H1 (cell line): ENCODE data around the gene ZMIZ1. TPM values are rescaled to one million over a fixed set of nuclear protein-coding genes. Genes with fewer than 3 reads are reported as not detected.

Experiments
- CTCF ChIA-PET: fragments of 300-600 bp; sonication (Branson Sonifier 250); formaldehyde crosslinking; loops from one replicate; lab custom pipeline; 2021; ENCODE audit not compliant: partially characterized antibody; lab: Charles Lee
- POLR2A ChIA-PET: fragments of 300-600 bp; sonication (Branson Sonifier 250); formaldehyde crosslinking; loops from one replicate; lab custom pipeline; 2021; ENCODE audit warnings: inconsistent platforms; ENCODE audit not compliant: partially characterized antibody; lab: Charles Lee
- DNase-seq, 2 experiments: peaks; one replicate each; pipeline versions ENCODE4 v3.0.0 to v3.0.0-alpha.2; 2010 to 2022; ENCODE audit warnings: low spot score in 2 of 2, low read depth in 1 of 2, mixed read lengths in 1 of 2
- FAIRE-seq: peaks from 2 replicates; lab custom pipeline; 2011; peaks lifted over from hg19 to GRCh38; lab: Jason Lieb, UNC
- H2AFZ ChIP-seq: 2 replicates; pipeline ENCODE4 v1.8.1; 2012; ENCODE audit warnings: low read length, inconsistent platforms
- H2AK5ac ChIP-seq: 2 replicates; pipeline ENCODE4 v1.6.1; 2013; ENCODE audit warnings: low read depth, low read length
- H2BK120ac ChIP-seq: replicated peaks from 2 replicates; pipeline ENCODE3; 2013; ENCODE audit warnings: low read depth, low read length, inconsistent platforms
- H2BK12ac ChIP-seq: 2 replicates; pipeline ENCODE4 v1.6.1; 2013; ENCODE audit warnings: low read depth, low read length
- H2BK15ac ChIP-seq: 2 replicates; pipeline ENCODE4 v1.6.1; 2013; ENCODE audit warnings: low read length
- H2BK20ac ChIP-seq: 2 replicates; pipeline ENCODE4 v1.6.1; 2013; ENCODE audit warnings: low read length
- H2BK5ac ChIP-seq: 2 replicates; pipeline ENCODE4 v1.6.1; 2013; ENCODE audit warnings: low read depth, low read length
- H3K14ac ChIP-seq: 2 replicates; pipeline ENCODE4 v1.6.1; 2013; ENCODE audit warnings: inconsistent platforms; ENCODE audit not compliant: insufficient read length
- H3K18ac ChIP-seq: 2 replicates; pipeline ENCODE4 v1.6.1; 2013; ENCODE audit warnings: low read length; ENCODE audit errors: extremely low read depth
- H3K23ac ChIP-seq: 2 replicates; pipeline ENCODE4 v1.6.1; 2013; ENCODE audit warnings: inconsistent platforms; ENCODE audit not compliant: insufficient read length
- H3K23me2 ChIP-seq: 2 replicates; pipeline ENCODE4 v1.6.1; 2013; ENCODE audit warnings: low read depth, low read length
- H3K27ac ChIP-seq: 2 replicates; pipeline ENCODE4 v1.6.1; 2011; ENCODE audit warnings: low read depth, low read length, inconsistent platforms
- H3K27me3 ChIP-seq, 4 experiments: replicated peaks in 1 of 4; 1 replicate in 1 of 4; 2 replicates in 3 of 4; pipeline versions ENCODE4 v1.6.1 to v1.8.1; 2011 to 2013; ENCODE audit warnings: low read length in 3 of 4, mild to moderate bottlenecking in 3 of 4, inconsistent platforms in 2 of 4, mixed read lengths in 2 of 4, moderate library complexity in 1 of 4; ENCODE audit not compliant: control insufficient read depth in 3 of 4, insufficient read depth in 3 of 4; ENCODE audit errors: extremely low read depth in 1 of 4
- H3K36me3 ChIP-seq, 4 experiments: 2 replicates each; pipeline versions ENCODE4 v1.6.1 to v1.8.1; 2011 to 2013; ENCODE audit warnings: mild to moderate bottlenecking in 4 of 4, low read length in 3 of 4, moderate library complexity in 2 of 4, control low read depth in 1 of 4, inconsistent platforms in 1 of 4; ENCODE audit not compliant: insufficient read depth in 4 of 4, control insufficient read depth in 2 of 4
- H3K4ac ChIP-seq: replicated peaks from 2 replicates; pipeline ENCODE3; 2013; ENCODE audit warnings: low read length, low read depth, mixed read lengths, inconsistent platforms; ENCODE audit not compliant: insufficient read length
- H3K4me1 ChIP-seq, 4 experiments: replicated peaks in 1 of 4; 1 replicate in 1 of 4; 2 replicates in 3 of 4; pipeline versions ENCODE4 v1.6.1 to v1.8.1; 2011 to 2013; ENCODE audit warnings: low read length in 3 of 4, inconsistent platforms in 2 of 4, mixed read lengths in 1 of 4; ENCODE audit not compliant: insufficient read depth in 4 of 4, control insufficient read depth in 3 of 4
- H3K4me2 ChIP-seq, 2 experiments: 2 replicates each; pipeline versions ENCODE4 v1.6.1 to v1.8.1; 2011 to 2013; ENCODE audit warnings: low read depth in 2 of 2, low read length in 2 of 2, control low read depth in 1 of 2, inconsistent platforms in 1 of 2, mild to moderate bottlenecking in 1 of 2; ENCODE audit not compliant: insufficient read depth in 1 of 2
- H3K4me3 ChIP-seq, 4 experiments: fragments of 200-600, 300-600 bp in 1 of 4; sonication (generic), shearing (Covaris generic), sonication (Bioruptor Twin) in 1 of 4; 2 replicates each; pipeline versions ENCODE4 v1.5.1 to v1.8.1; 2011 to 2016; ENCODE audit warnings: low read length in 4 of 4, low read depth in 3 of 4, control low read depth in 2 of 4, inconsistent platforms in 2 of 4, mild to moderate bottlenecking in 2 of 4, mixed read lengths in 1 of 4, moderate library complexity in 1 of 4; ENCODE audit not compliant: insufficient read depth in 2 of 4; ENCODE audit errors: extremely low read depth in 1 of 4
- H3K56ac ChIP-seq: replicated peaks from 2 replicates; pipeline ENCODE3; 2013; ENCODE audit warnings: low read depth, mild to moderate bottlenecking, mixed read lengths, low read length, inconsistent platforms; ENCODE audit not compliant: insufficient read length
- H3K79me1 ChIP-seq: 2 replicates; pipeline ENCODE4 v1.6.1; 2013; ENCODE audit warnings: low read depth, low read length, control low read depth
- H3K79me2 ChIP-seq, 2 experiments: 2 replicates each; pipeline versions ENCODE4 v1.6.1 to v1.8.1; 2012 to 2013; ENCODE audit warnings: low read length in 2 of 2, mild to moderate bottlenecking in 2 of 2, inconsistent platforms in 1 of 2; ENCODE audit not compliant: insufficient read depth in 2 of 2, control insufficient read depth in 1 of 2
- H3K9ac ChIP-seq, 4 experiments: replicated peaks in 1 of 4; 1 replicate in 1 of 4; 2 replicates in 3 of 4; pipeline versions ENCODE4 v1.6.1 to v1.8.1; 2011 to 2013; ENCODE audit warnings: low read depth in 3 of 4, low read length in 3 of 4, control low read depth in 2 of 4, mild to moderate bottlenecking in 2 of 4, moderate library complexity in 2 of 4, inconsistent platforms in 1 of 4; ENCODE audit errors: extremely low read depth in 1 of 4
- H3K9me3 ChIP-seq, 2 experiments: 2 replicates each; pipeline versions ENCODE4 v1.6.1 to v1.8.1; 2012 to 2013; ENCODE audit warnings: mild to moderate bottlenecking in 2 of 2, moderate library complexity in 2 of 2, control low read depth in 1 of 2, inconsistent platforms in 1 of 2, low read depth in 1 of 2, low read length in 1 of 2, mixed read lengths in 1 of 2; ENCODE audit not compliant: insufficient read depth in 2 of 2
- H4K20me1 ChIP-seq, 2 experiments: replicated peaks in 1 of 2; 2 replicates each; pipeline versions ENCODE3 to v1.8.1; 2011 to 2013; ENCODE audit warnings: inconsistent platforms in 2 of 2, low read length in 2 of 2, mild to moderate bottlenecking in 1 of 2; ENCODE audit not compliant: insufficient read depth in 2 of 2, control insufficient read depth in 1 of 2
- H4K5ac ChIP-seq: 2 replicates; pipeline ENCODE4 v1.6.1; 2013; ENCODE audit warnings: low read length, low read depth, mixed read lengths, inconsistent platforms; ENCODE audit not compliant: insufficient read length
- H4K8ac ChIP-seq: 2 replicates; pipeline ENCODE4 v1.8.0; 2013; ENCODE audit warnings: mild to moderate bottlenecking, moderate library complexity, low read length, inconsistent platforms; ENCODE audit not compliant: insufficient read depth; ENCODE audit errors: extremely low read depth
- H4K91ac ChIP-seq: replicated peaks from 2 replicates; pipeline ENCODE3; 2013; ENCODE audit warnings: low read length, mixed read lengths, inconsistent platforms; ENCODE audit not compliant: insufficient read length
- CREB1 ChIP-seq: IDR thresholded peaks from 2 replicates; pipeline ENCODE4 v1.6.1; 2012; ENCODE audit warnings: inconsistent platforms
- CTBP2 ChIP-seq: IDR thresholded peaks from 2 replicates; pipeline ENCODE4 v1.7.0; 2011; ENCODE audit warnings: borderline replicate concordance, mild to moderate bottlenecking, moderate library complexity, mixed read lengths, low read length; ENCODE audit not compliant: insufficient read depth, insufficient read length
- EGR1 ChIP-seq: IDR thresholded peaks from 2 replicates; pipeline ENCODE4 v1.6.1; 2011; ENCODE audit warnings: low read depth, low read length, borderline replicate concordance
- MAFK ChIP-seq: IDR thresholded peaks from 2 replicates; pipeline ENCODE4 v1.6.1; 2012; ENCODE audit warnings: low read depth, mild to moderate bottlenecking, improper control_type of control experiment, low read length
- RXRA ChIP-seq: IDR thresholded peaks from 2 replicates; pipeline ENCODE4 v1.6.1; 2011; ENCODE audit warnings: low read depth, mild to moderate bottlenecking, low read length, moderate library complexity; ENCODE audit not compliant: insufficient read depth
- SAP30 ChIP-seq: fragments of 300-600 bp; sonication (generic); IDR thresholded peaks from 2 replicates; pipeline ENCODE4 v1.7.1; 2012; ENCODE audit warnings: low read length, moderate library complexity, mild to moderate bottlenecking, inconsistent platforms; ENCODE audit not compliant: insufficient read depth, insufficient replicate concordance
- TAF7 ChIP-seq: optimal IDR thresholded peaks from 2 replicates; pipeline ENCODE3; 2011; ENCODE audit warnings: low read depth, mild to moderate bottlenecking, inconsistent platforms, low read length, moderate library complexity, borderline replicate concordance
- WGBS, 2 experiments: shearing (Covaris generic) in 1 of 2; methylation state at CpG; one replicate each; pipeline versions ENCODE4 v1.1.6 to v1.1.7; 2013 to 2015; ENCODE audit warnings: low lambda C conversion rate in 2 of 2, mixed read lengths in 2 of 2, inconsistent platforms in 1 of 2, low coverage in 1 of 2, missing lambda C conversion rate in 1 of 2; ENCODE audit not compliant: insufficient replicate concordance in 2 of 2, insufficient coverage in 1 of 2, insufficient read length in 1 of 2; ENCODE audit errors: extremely low coverage in 1 of 2, missing lambda C conversion rate in 1 of 2; 5-methylcytosine and 5-hydroxymethylcytosine counted together
- polyA plus RNA-seq, 7 experiments: library from polyadenylated mRNA; depleted of rRNA in 3 of 7; stranded (reverse) in 5 of 7; unstranded in 2 of 7; fragments of >200 nt in 5 of 7; fragments of 200-250 nt in 2 of 7; gene quantifications; 1 replicate in 5 of 7; 2 replicates in 1 of 7; 4 replicates in 1 of 7; pipeline versions ENCODE4 v1.2.1 to v1.2.3, GENCODE V29; 2011 to 2013; ENCODE audit warnings: missing spikeins in 2 of 7, mixed read lengths in 2 of 7
- total RNA-seq: library from RNA; stranded (reverse); fragmentation: NEBNext Ultra II Directional; extraction: Animal tissue kit (Norgen Biotek cat#: 25700); gene quantifications from 2 replicates; pipeline ENCODE4 v1.2.1, GENCODE V29; 2021
- TF ChIP-seq, protein P1 (sequence below): IDR thresholded peaks from 2 replicates; pipeline ENCODE4 v1.6.1; 2012; ENCODE audit warnings: inconsistent platforms

Gene ZMIZ1
- total and polyA plus RNA-seq, 2 of the 8 experiments (the other 6 are each of a cell fraction or from before 2014, with no cell fraction given), result 8.1 to 28.0 TPM

DNA sequence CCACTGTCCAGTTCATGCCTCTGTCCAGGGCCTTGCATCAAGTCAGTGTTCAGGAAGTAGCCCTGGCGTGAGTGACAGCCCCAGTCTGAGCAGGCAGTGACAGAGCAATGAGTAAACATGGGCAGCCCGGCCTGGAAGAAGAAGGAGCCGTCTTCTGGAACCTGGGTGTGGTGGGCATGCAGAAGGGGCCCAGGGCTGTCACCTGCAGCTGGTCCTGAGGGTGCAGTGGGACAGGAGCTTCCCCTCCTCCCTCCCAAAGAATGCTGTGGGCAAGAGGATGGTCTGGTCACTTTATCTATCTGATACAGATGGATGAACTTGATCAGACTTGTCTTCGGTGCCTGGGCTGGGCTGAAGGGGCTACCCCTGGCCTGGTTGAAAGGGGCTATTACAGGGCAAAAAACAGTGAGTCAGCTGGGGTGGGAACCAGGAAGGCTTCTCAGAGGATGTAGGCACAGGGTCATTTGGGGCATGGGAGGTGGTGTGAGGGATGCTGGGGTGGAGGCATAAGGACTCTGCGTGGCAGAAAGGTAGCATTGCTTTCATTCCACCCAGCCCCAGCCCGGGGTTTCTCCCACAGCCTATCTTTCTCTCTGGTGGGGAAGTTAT is 235.8 kb downstream of the ZMIZ1 start:
- peaks cover 4% of the 10 kb centered on the region; the same call in 1 of the 2 replicates for H3K79me1 ChIP-seq
- H3K4me2 ChIP-seq, result no peak overlapping the region
- no peak overlapping the region for H3K4me3 ChIP-seq
- FAIRE-seq (no peak), DNase-seq (no peak)
- H4K8ac ChIP-seq, result no peak overlapping the region
- no peaks in the 10 kb centered on the region for H3K9me3 ChIP-seq
- H2BK20ac ChIP-seq, result no peak overlapping the region
- no peaks in the 10 kb centered on the region for H3K4me1 ChIP-seq
- no peaks in the 10 kb centered on the region for H3K23me2 ChIP-seq
- no peak overlapping the region for H2BK15ac ChIP-seq
- H4K20me1 ChIP-seq, result peaks cover 6 to 12% of the 10 kb centered on the region in 2 experiments
- H3K4ac ChIP-seq, result no peak overlapping the region
- no peak overlapping the region for H3K14ac ChIP-seq
- 95% methylated on average over 6 of the region's 6 CpGs; no CpG with 5 or more reads in 1 of the 2 experiments for WGBS, 2 experiments
- no peak overlapping the region for H3K9ac ChIP-seq
- no peaks in the 10 kb centered on the region for H3K27me3 ChIP-seq
- TF ChIP-seq CREB1 (no peak), RXRA (no peak), TAF7 (no peak), EGR1 (no peak), SAP30 (no peak), CTBP2 (no peak), MAFK (no peak)
- TF ChIP-seq, protein P1, sequence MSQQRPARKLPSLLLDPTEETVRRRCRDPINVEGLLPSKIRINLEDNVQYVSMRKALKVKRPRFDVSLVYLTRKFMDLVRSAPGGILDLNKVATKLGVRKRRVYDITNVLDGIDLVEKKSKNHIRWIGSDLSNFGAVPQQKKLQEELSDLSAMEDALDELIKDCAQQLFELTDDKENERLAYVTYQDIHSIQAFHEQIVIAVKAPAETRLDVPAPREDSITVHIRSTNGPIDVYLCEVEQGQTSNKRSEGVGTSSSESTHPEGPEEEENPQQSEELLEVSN, result no peak
- no peak overlapping the region for H4K5ac ChIP-seq
- ChIA-PET POLR2A (no interaction called here), CTCF (interaction anchor here (0.6 to 1.7 kb wide), 4 partner anchors 9 to 13 kb away, joined by 3 to 6 read pairs (median 3); no protein-coding TSS in a partner anchor)
- H2BK120ac ChIP-seq, result no peak overlapping the region
- no peak overlapping the region for H2BK5ac ChIP-seq
- no peak overlapping the region for H3K23ac ChIP-seq
- no peak overlapping the region for H3K27ac ChIP-seq
- H2BK12ac ChIP-seq, result no peak overlapping the region
- no peak overlapping the region for H2AK5ac ChIP-seq
- peaks cover 17 to 76% (median 40%) of the 10 kb centered on the region in 4 experiments; a peak in 5 of 8 replicates for H3K36me3 ChIP-seq
- no peaks in the 10 kb centered on the region for H3K79me2 ChIP-seq
- H2AFZ ChIP-seq, result no peak overlapping the region
- H4K91ac ChIP-seq, result no peak overlapping the region
- H3K18ac ChIP-seq, result no peak overlapping the region
- H3K56ac ChIP-seq, result no peak overlapping the region
